GM12878 (cell line): ENCODE measurements around the gene GCH1.

Experiments
- ASH2L ChIP-seq: fragments of 300-600, 200-600 bp; sonication (generic); IDR thresholded peaks from 2 replicates; pipeline ENCODE4 v1.6.1; 2017; ENCODE audit warnings: low read depth, mild to moderate bottlenecking, borderline replicate concordance
- ATF3 ChIP-seq: IDR thresholded peaks from 2 replicates; pipeline ENCODE4 v1.6.1; 2011; ENCODE audit warnings: low read depth, mild to moderate bottlenecking, low read length, moderate library complexity, borderline replicate concordance; ENCODE audit errors: extremely low read depth
- NBN ChIP-seq: fragments of 450-650 bp; IDR thresholded peaks from 2 replicates; pipeline ENCODE4 v1.6.1; 2016
- NR2C2 ChIP-seq: IDR thresholded peaks from 2 replicates; pipeline ENCODE4 v1.6.1; 2011; ENCODE audit warnings: borderline replicate concordance, low read depth; ENCODE audit not compliant: control insufficient read depth, insufficient read length
- POLR2AphosphoS5 ChIP-seq: IDR thresholded peaks from 2 replicates; pipeline ENCODE4 v1.6.1; 2011; ENCODE audit warnings: mild to moderate bottlenecking, low read length, inconsistent platforms

GRCh38 chr14:54834081-54834480, 68.5 kb downstream of the GCH1 start:
- no peak for TF ChIP-seq ATF3
- no peak for TF ChIP-seq POLR2AphosphoS5
- no peak for TF ChIP-seq NBN
- TF ChIP-seq NR2C2: no peak
- TF ChIP-seq ASH2L: no peak
